ENCODE results near the gene GMCL2. TPM values are rescaled to one million over a fixed set of nuclear protein-coding genes. Genes with fewer than 3 reads are reported as not detected.
A peak's percentile ranks its signal among the peaks of the same experiment; 100 is the strongest.

Gene GMCL2, protein sequence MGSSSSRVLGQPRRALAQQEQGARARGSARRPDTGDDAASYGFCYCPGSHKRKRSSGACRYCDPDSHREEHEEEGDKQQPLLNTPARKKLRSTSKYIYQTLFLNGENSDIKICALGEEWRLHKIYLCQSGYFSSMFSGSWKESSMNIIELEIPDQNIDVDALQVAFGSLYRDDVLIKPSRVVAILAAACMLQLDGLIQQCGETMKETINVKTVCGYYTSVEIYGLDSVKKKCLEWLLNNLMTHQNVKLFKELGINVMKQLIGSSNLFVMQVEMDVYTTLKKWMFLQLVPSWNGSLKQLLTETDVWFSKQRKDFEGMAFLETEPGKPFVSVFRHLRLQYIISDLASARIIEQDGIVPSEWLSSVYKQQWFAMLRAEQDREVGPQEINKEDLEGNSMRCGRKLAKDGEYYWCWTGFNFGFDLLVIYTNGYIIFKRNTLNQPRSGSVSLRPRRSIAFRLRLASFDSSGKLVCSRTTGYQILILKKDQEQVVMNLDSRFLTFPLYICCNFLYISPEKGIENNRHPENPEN
- total RNA-seq: not detected
- under 1 TPM in 1 of 6 donors, not detected in 5; 0.06 TPM for polyA plus RNA-seq (ENCODE audit: insufficient read length in 6 of 6)
- long read RNA-seq, donor 1: 0 reads
- long read RNA-seq, donor 2: 0 reads
- long read RNA-seq, donor 3: 0 reads
- long read RNA-seq, donor 4: 0 reads
- long read RNA-seq, donor 5: 0 reads
- long read RNA-seq, donor 6: 0 reads
- long read RNA-seq, donor 7: 0 reads
- long read RNA-seq, donor 8: 0 reads
- long read RNA-seq, donor 9: 0 reads
- long read RNA-seq, donor 10: 0 reads
- long read RNA-seq, donor 11, partial matches to known transcripts: 0 of 1 reads
- long read RNA-seq, donor 11, other reads (novel, unspliced or antisense): 0 of 1 reads
- long read RNA-seq, donor 12: 0 reads

DNA sequence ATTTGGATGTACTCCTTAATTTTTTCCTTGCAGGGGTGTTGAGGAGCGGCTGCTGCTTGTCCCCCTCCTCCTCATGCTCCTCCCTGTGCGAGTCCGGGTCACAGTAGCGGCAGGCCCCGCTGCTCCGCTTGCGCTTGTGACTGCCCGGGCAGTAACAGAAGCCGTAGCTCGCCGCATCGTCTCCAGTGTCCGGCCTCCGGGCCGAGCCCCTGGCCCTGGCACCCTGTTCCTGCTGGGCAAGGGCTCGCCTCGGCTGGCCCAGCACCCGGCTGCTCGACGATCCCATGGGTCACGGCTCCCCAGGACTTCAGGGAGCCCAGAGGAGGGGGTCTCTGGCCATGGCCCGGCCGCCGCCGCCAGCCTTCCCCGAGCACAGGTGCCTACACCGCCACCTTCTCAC is at the start of gene GMCL2:
GMCL2 (minus strand) TSS at position 358 of the 400 bp plus-strand sequence; CDS start at position 286, 72 bp downstream.
- Histone ChIP-seq H3K36me3 (no peaks in the 10 kb centered on the region), H3K27me3 (no peaks in the 10 kb centered on the region), H3K4me1 (peaks cover 0 to 6% of the 10 kb centered on the region in 2 donors), H3K27ac (no peak within 1 kb of the TSS), H3K4me3 (no peak within 1 kb of the TSS), H3K9me3 (no peaks in the 10 kb centered on the region)
- TF ChIP-seq, protein P1, sequence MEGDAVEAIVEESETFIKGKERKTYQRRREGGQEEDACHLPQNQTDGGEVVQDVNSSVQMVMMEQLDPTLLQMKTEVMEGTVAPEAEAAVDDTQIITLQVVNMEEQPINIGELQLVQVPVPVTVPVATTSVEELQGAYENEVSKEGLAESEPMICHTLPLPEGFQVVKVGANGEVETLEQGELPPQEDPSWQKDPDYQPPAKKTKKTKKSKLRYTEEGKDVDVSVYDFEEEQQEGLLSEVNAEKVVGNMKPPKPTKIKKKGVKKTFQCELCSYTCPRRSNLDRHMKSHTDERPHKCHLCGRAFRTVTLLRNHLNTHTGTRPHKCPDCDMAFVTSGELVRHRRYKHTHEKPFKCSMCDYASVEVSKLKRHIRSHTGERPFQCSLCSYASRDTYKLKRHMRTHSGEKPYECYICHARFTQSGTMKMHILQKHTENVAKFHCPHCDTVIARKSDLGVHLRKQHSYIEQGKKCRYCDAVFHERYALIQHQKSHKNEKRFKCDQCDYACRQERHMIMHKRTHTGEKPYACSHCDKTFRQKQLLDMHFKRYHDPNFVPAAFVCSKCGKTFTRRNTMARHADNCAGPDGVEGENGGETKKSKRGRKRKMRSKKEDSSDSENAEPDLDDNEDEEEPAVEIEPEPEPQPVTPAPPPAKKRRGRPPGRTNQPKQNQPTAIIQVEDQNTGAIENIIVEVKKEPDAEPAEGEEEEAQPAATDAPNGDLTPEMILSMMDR (IDR thresholded peaks at IDR 0.05): no peak
- intact Hi-C loops (cut with DNase I): no loop called here
- ATAC-seq: no peak
- DNase-seq: no peak

DNA sequence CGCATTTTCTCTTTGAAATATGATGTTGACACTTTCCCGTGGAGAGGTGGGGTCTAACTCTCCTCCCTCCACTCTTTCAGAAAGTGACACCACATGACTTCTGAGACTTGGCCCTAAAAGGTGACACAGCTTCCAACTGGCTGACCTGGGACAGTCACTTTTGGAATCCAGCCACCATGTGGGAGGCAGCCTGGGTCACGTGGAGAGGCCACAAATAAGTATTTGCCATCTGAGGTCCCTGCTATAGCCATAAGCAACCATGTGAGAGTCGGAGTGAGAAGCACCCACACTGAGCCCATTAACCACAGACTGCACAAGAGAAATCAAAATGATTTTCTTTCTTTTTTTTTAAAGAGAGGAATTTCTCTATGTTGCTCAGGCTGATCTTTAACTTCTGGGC is 49.5 kb upstream of the GMCL2 start:
- intact Hi-C loops (cut with DNase I): no loop called here
- ATAC-seq (peak; percentile 9), DNase-seq (peak in 3 of 4 donors; percentile 45 to 71 (median 69))
- Histone ChIP-seq H3K36me3 (no peaks in the 10 kb centered on the region), H3K9me3 (no peaks in the 10 kb centered on the region), H3K27ac (peak overlapping the region in 1 of 2 donors; percentile 95), H3K27me3 (no peaks in the 10 kb centered on the region), H3K4me3 (no peak overlapping the region), H3K4me1 (peaks cover 32 to 93% of the 10 kb centered on the region in 2 donors)
- TF ChIP-seq, protein P1 (IDR thresholded peaks at IDR 0.05): no peak

DNA sequence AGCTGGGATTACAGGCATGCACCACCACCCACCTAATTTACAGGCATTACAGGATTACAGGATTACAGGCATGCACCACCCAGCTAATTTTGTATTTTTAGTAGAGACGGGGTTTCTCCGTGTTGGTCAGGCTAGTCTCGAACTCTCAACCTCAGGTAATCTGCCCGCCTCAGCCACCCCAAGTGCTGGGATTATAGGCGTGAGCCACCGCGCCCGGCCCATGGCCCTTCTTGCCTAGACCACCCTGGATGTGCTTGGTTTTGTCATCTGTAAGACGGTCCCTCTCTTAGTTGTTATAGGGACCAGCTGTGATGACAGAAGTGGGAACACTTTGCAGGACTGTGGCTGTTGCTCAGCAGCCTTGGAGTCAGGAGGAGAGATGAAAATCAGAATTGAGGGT is 49.0 kb upstream of the GMCL2 start:
- peaks cover 0 to 3% of the 10 kb centered on the region in 2 donors for H3K36me3 ChIP-seq
- ATAC-seq (no peak), DNase-seq (peak in 1 of 4 donors; percentile 43)
- peak overlapping the region in 1 of 2 donors; percentile 95 for H3K27ac ChIP-seq
- no peaks in the 10 kb centered on the region for H3K27me3 ChIP-seq
- H3K4me1 ChIP-seq: peaks cover 38 to 93% of the 10 kb centered on the region in 2 donors
- no peak overlapping the region for H3K4me3 ChIP-seq
- H3K9me3 ChIP-seq: no peaks in the 10 kb centered on the region
- TF ChIP-seq, protein P1 (IDR thresholded peaks at IDR 0.05): no peak
- intact Hi-C loops (cut with DNase I): no loop called here

DNA sequence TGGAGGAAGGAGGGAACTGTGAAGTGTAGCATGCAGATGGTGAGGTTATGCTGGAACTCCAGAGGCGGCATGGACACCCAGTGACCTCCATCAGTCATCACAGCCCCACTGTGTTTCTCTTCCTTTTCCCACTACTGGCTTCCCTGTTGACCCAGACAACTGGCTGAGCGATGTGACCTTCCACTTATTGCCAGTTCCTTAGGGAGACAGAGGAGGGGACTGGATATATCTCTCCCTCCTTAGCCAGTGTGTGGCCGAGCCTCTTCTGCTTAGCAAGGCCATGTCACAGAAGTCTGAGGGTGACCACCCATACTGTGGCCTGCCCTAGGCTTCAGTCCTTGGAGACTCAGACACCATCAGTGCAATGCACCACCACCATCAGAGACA is 48.4 kb upstream of the GMCL2 start:
- Histone ChIP-seq H3K4me1 (peaks cover 40 to 93% of the 10 kb centered on the region in 2 donors), H3K27ac (no peak overlapping the region), H3K9me3 (no peaks in the 10 kb centered on the region), H3K36me3 (peaks cover 0 to 8% of the 10 kb centered on the region in 2 donors), H3K27me3 (no peaks in the 10 kb centered on the region), H3K4me3 (no peak overlapping the region)
- DNase-seq: peak in 1 of 4 donors; percentile 2
- intact Hi-C loops (cut with DNase I): no loop called here
- ATAC-seq: no peak
- TF ChIP-seq, protein P1 (IDR thresholded peaks at IDR 0.05): no peak
